Activated gamma-delta T cell treated with Interleukin-2 at 50 U/mL for 16 hours (primary cell): Measurements from ENCODE around the gene CGB2.
"Not testable (repeated sequence)": the region's sequence is repeated elsewhere in the genome, so short reads cannot be mapped to it uniquely, and the experiment has no call there.

Experiments used
- DNase-seq: peaks from one replicate; pipeline ENCODE4 v3.0.0-alpha.2; 2020

The CGB2 gene

GRCh38 chr19:49011194-49011593 lies 20.5 kb upstream of the CGB2 start:
- no peak for DNase-seq

- DNase-seq = no peak
These were observed 17.4 kb upstream of the CGB2 start for GRCh38 chr19:49014123-49014869.

GRCh38 chr19:49014870-49015255 lies 16.8 kb upstream of the CGB2 start:
- no peak for DNase-seq

GRCh38 chr19:49016067-49016839 lies 15.4 kb upstream of the CGB2 start:
- DNase-seq = no peak

- no peak for DNase-seq
These were observed 14.5 kb upstream of the CGB2 start, which contains the start of gene LHB for GRCh38 chr19:49017041-49017665. TSS of gene LHB (minus strand) at chr19:49017091. CDS start at chr19:49017081, 10 bp downstream.

- DNase-seq = peak; percentile 64
These were observed 13.9 kb upstream of the CGB2 start for GRCh38 chr19:49017666-49018351.

GRCh38 chr19:49018388-49019241 lies 13.1 kb upstream of the CGB2 start:
- not testable (repeated sequence) for DNase-seq

- DNase-seq = peak; percentile 60
These were observed 12.3 kb upstream of the CGB2 start for GRCh38 chr19:49019242-49019932.

- DNase-seq = no peak
These were observed 11.3 kb upstream of the CGB2 start for GRCh38 chr19:49020342-49020741.

- no peak for DNase-seq
These were observed 10.5 kb upstream of the CGB2 start for GRCh38 chr19:49020931-49021895.

GRCh38 chr19:49022116-49022515 lies 9.6 kb upstream of the CGB2 start:
- DNase-seq = no peak

- not testable (repeated sequence) for DNase-seq
These were observed 7.5 kb upstream of the CGB2 start, which contains the start of gene CGB3 for GRCh38 chr19:49024233-49024632. TSS of gene CGB3 (minus strand) at chr19:49024333. CDS start at chr19:49023971, 362 bp downstream.

- DNase-seq = not testable (repeated sequence)
These were observed 6.6 kb upstream of the CGB2 start for GRCh38 chr19:49025088-49025487.

GRCh38 chr19:49025599-49025998 lies 6.1 kb upstream of the CGB2 start:
- not testable (repeated sequence) for DNase-seq

GRCh38 chr19:49028686-49029085 lies 3.0 kb upstream of the CGB2 start:
- DNase-seq = not testable (repeated sequence)

- DNase-seq = not testable (repeated sequence)
These were observed 1.9 kb upstream of the CGB2 start for GRCh38 chr19:49029749-49030148.

- DNase-seq = not testable (repeated sequence)
These were observed 1.4 kb upstream of the CGB2 start for GRCh38 chr19:49030323-49030722.

- peak; percentile 30 for DNase-seq
These were observed 5.1 kb downstream of the CGB2 start, which contains the start of gene CGB1 for GRCh38 chr19:49036815-49037214. TSS of gene CGB1 (minus strand) at chr19:49036895. CDS start at chr19:49036711, 184 bp downstream.

GRCh38 chr19:49038111-49038510 lies 6.4 kb downstream of the CGB2 start:
- DNase-seq = not testable (repeated sequence)
